ENCODE data around the gene DEGS2.

Gene DEGS2

GRCh38 chr14:100176811-100177327 is 17.4 kb upstream of the DEGS2 start:
- Histone ChIP-seq H3K4me2 (ENCODE audit: low read length) (no peak overlapping the region), H3K79me2 (ENCODE audit: control insufficient read depth, low read length) (no peaks in the 10 kb centered on the region), H3K9me3 (ENCODE audit: control insufficient read depth, insufficient read depth, low read length) (no peaks in the 10 kb centered on the region), H3K36me3 (ENCODE audit: control insufficient read depth, low read length) (no peaks in the 10 kb centered on the region), H3F3A (ENCODE audit: control insufficient read depth, insufficient read depth) (no peaks in the 10 kb centered on the region), H4K20me1 (ENCODE audit: control insufficient read depth, insufficient read depth, low read depth, low read length) (no peaks in the 10 kb centered on the region), H3K4me3 (ENCODE audit: low read length) (no peak overlapping the region), H3K27me3 (ENCODE audit: control insufficient read depth, low read length) (peaks cover 3% of the 10 kb centered on the region; the same call in 1 of the 2 replicates), H3K4me1 (ENCODE audit: control insufficient read depth, low read length) (no peaks in the 10 kb centered on the region), H3K27ac (ENCODE audit: low read depth, low read length) (no peak overlapping the region), H3K9me2 (replicated peaks; ENCODE audit: control insufficient read depth, low read length) (no peaks in the 10 kb centered on the region)
- TF ChIP-seq, protein P1, sequence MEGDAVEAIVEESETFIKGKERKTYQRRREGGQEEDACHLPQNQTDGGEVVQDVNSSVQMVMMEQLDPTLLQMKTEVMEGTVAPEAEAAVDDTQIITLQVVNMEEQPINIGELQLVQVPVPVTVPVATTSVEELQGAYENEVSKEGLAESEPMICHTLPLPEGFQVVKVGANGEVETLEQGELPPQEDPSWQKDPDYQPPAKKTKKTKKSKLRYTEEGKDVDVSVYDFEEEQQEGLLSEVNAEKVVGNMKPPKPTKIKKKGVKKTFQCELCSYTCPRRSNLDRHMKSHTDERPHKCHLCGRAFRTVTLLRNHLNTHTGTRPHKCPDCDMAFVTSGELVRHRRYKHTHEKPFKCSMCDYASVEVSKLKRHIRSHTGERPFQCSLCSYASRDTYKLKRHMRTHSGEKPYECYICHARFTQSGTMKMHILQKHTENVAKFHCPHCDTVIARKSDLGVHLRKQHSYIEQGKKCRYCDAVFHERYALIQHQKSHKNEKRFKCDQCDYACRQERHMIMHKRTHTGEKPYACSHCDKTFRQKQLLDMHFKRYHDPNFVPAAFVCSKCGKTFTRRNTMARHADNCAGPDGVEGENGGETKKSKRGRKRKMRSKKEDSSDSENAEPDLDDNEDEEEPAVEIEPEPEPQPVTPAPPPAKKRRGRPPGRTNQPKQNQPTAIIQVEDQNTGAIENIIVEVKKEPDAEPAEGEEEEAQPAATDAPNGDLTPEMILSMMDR (IDR thresholded peaks at IDR 0.05; ENCODE audit: low read depth, low read length, poor library complexity, severe bottlenecking), result no peak
- TF ChIP-seq EZH2phosphoT487 (IDR thresholded peaks at IDR 0.05; ENCODE audit: borderline replicate concordance, low read length), result no peak

- Histone ChIP-seq H3K27me3 (ENCODE audit: control insufficient read depth, low read length) (peaks cover 3% of the 10 kb centered on the region; the same call in 1 of the 2 replicates), H3K36me3 (ENCODE audit: control insufficient read depth, low read length) (no peaks in the 10 kb centered on the region), H3K27ac (ENCODE audit: low read depth, low read length) (no peak overlapping the region), H4K20me1 (ENCODE audit: control insufficient read depth, insufficient read depth, low read depth, low read length) (no peaks in the 10 kb centered on the region), H3K9me3 (ENCODE audit: control insufficient read depth, insufficient read depth, low read length) (no peaks in the 10 kb centered on the region), H3K4me3 (ENCODE audit: low read length) (no peak overlapping the region), H3F3A (ENCODE audit: control insufficient read depth, insufficient read depth) (no peaks in the 10 kb centered on the region), H3K4me1 (ENCODE audit: control insufficient read depth, low read length) (no peaks in the 10 kb centered on the region), H3K4me2 (ENCODE audit: low read length) (no peak overlapping the region), H3K9me2 (replicated peaks; ENCODE audit: control insufficient read depth, low read length) (no peaks in the 10 kb centered on the region), H3K79me2 (ENCODE audit: control insufficient read depth, low read length) (no peaks in the 10 kb centered on the region)
- no peak for TF ChIP-seq EZH2phosphoT487 (IDR thresholded peaks at IDR 0.05; ENCODE audit: borderline replicate concordance, low read length)
- TF ChIP-seq, protein P1 (IDR thresholded peaks at IDR 0.05; ENCODE audit: low read depth, low read length, poor library complexity, severe bottlenecking), result no peak
Observed at GRCh38 chr14:100173353-100173752, 13.9 kb upstream of the DEGS2 start.

- Histone ChIP-seq H3K4me3 (ENCODE audit: low read length) (no peak overlapping the region), H4K20me1 (ENCODE audit: control insufficient read depth, insufficient read depth, low read depth, low read length) (no peaks in the 10 kb centered on the region), H3K27me3 (ENCODE audit: control insufficient read depth, low read length) (peaks cover 3% of the 10 kb centered on the region; the same call in 1 of the 2 replicates), H3K79me2 (ENCODE audit: control insufficient read depth, low read length) (no peaks in the 10 kb centered on the region), H3K9me3 (ENCODE audit: control insufficient read depth, insufficient read depth, low read length) (no peaks in the 10 kb centered on the region), H3K4me1 (ENCODE audit: control insufficient read depth, low read length) (no peaks in the 10 kb centered on the region), H3K36me3 (ENCODE audit: control insufficient read depth, low read length) (no peaks in the 10 kb centered on the region), H3K27ac (ENCODE audit: low read depth, low read length) (no peak overlapping the region), H3F3A (ENCODE audit: control insufficient read depth, insufficient read depth) (no peaks in the 10 kb centered on the region), H3K9me2 (replicated peaks; ENCODE audit: control insufficient read depth, low read length) (no peaks in the 10 kb centered on the region), H3K4me2 (ENCODE audit: low read length) (no peak overlapping the region)
- TF ChIP-seq, protein P1 (IDR thresholded peaks at IDR 0.05; ENCODE audit: low read depth, low read length, poor library complexity, severe bottlenecking), result no peak
- no peak for TF ChIP-seq EZH2phosphoT487 (IDR thresholded peaks at IDR 0.05; ENCODE audit: borderline replicate concordance, low read length)
Observed at GRCh38 chr14:100172811-100173210, 13.4 kb upstream of the DEGS2 start.
